GM12872 (cell line): ENCODE data around the gene SLC2A10.

Source experiments
- CTCF ChIP-seq: IDR thresholded peaks from 3 replicates; pipeline ENCODE4 v1.5.1; 2011; ENCODE audit warnings: low read depth, mild to moderate bottlenecking, low read length, moderate library complexity; ENCODE audit not compliant: insufficient read depth

Gene SLC2A10

GRCh38 chr20:46683939-46684750, 25.3 kb upstream of the SLC2A10 start:
- TF ChIP-seq CTCF, result no peak

GRCh38 chr20:46688151-46689081, 21.0 kb upstream of the SLC2A10 start:
- no peak for TF ChIP-seq CTCF

GRCh38 chr20:46689082-46689753, 20.2 kb upstream of the SLC2A10 start, which contains the start of gene TP53RK:
TP53RK (minus strand) TSS chr20:46689444; CDS start chr20:46689414, 30 bp downstream.
- TF ChIP-seq CTCF, result peak; percentile 30; the same call in 1 of the 3 replicates

GRCh38 chr20:46689754-46690085, 19.7 kb upstream of the SLC2A10 start:
- no peak for TF ChIP-seq CTCF

- TF ChIP-seq CTCF, result no peak
These were observed 19.0 kb upstream of the SLC2A10 start for GRCh38 chr20:46690219-46691106.

GRCh38 chr20:46691196-46691595, 18.3 kb upstream of the SLC2A10 start:
- TF ChIP-seq CTCF, result no peak
